ENCODE data around the gene TMEM134.
"Not testable (repeated sequence)": the region's sequence is repeated elsewhere in the genome, so short reads cannot be mapped to it uniquely, and the experiment has no call there.

Gene TMEM134

DNA sequence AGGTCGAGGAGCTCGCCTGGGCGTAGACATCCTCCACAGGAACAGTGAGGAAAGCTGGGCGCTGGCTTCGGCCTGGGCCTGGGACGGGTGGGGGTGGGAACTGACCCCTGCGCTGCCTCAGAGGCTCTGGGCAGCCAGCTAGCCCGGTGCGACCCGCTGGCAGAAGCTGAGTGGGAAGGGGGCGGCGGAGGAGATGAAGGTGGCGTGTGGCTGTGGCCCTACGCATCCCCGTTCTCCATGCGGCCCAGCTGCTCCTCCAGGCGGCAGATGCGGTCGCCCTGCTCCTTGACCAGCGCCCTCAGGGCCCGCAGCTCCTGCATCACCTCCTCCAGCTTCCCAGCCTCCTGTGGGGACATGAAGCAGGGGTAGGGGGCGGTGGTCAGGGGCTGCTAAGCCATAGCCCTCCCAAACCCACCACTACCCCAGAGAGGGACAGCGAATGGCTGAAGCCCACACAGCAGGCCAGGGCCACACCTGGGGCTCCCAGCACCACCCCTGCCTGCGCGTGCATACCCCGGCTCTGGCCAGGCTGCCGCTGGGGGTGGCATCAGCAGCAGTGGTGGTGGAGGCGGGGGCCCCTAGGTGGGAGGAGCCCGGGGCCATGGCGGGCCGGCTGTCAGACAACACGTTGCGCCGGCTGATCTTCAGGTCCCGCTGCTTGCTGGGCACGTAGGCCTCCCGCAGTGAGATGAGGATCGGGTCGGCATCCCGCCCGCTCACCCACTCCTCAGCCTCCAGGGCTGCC lies 30.7 kb downstream of the TMEM134 start:
- DNase-seq (ENCODE audit: low read depth in 2 of 2), result peak; percentile 56 to 72

- DNase-seq (ENCODE audit: low read depth in 2 of 2), result no peak
Observed at GRCh38 chr11:67437809-67438157, 31.3 kb downstream of the TMEM134 start.

GRCh38 chr11:67437082-67437808 lies 31.8 kb downstream of the TMEM134 start, which contains the start of gene PTPRCAP:
TSS of gene PTPRCAP (minus strand) at chr11:67437682. CDS start at chr11:67437619, 63 bp downstream.
- DNase-seq (ENCODE audit: low read depth in 2 of 2), result peak; percentile 66 to 70

DNA sequence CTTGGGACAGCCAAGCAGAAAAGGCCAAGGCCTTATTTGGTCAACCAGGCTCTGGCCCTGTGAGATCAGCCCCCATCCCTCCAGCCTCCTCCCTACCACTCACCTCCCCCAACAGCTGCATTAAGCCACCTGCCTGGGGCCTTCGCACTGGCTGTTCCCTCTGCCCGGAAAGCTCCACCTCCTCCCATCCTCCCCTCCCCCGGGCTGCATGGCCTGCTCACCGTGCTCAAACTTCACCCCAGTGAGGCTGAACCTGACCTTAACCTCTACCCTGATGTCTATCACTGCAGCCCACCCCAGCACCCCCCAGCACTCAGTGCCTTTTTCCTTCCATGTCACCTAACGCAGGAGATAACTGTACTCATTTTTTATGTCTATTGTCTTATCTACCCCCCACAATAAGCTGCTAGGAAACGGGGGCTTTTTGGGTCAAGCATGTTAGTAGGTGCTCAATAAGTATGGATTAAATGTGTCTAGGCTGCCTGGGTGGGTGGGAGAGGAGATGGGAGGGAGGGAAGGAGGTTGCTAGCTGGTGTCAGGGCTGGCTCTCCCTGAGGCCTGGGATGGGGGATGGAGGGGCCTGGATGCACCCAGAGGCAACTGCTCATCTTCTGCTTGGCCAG lies 32.5 kb downstream of the TMEM134 start:
- peak; percentile 49 to 68 for DNase-seq (ENCODE audit: low read depth in 2 of 2)

DNA sequence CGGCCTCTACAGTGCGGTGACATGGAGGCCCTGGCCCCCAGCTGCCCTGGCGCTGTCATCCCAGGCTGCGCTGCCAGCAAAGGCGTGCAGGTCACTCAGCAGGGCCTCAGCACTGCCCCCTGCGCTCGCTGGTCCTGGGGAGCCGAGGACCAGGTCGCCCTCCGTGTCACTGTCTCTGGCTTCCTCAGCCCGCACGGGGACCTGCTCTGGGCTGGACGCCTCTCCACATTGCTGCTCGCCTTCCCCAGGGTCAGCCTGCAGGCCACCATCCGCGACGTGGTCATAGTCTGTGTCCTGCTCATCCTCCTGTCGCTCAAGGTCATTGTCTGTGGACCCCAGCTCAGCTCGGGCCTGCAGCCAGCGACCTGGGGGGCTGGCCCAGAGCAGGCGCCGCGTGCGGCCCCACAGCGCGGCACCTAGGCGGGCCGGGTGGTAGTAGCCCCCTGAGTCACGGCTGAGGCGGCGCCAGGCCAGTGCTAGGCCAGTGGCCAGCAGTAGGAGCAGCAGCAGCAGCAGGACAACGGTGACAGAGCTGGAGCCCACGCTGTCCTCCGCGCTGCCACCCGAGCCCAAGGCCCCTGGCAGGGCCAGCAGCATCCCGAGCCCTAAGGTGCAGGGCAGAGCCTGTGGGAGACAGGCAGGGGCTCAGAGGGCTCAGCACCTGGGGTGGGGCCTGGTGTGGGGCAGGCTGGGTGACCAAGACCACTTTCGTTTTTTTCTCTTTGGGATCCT lies 33.2 kb downstream of the TMEM134 start:
- DNase-seq (ENCODE audit: low read depth in 2 of 2), result no peak

GRCh38 chr11:67435031-67435726 lies 33.9 kb downstream of the TMEM134 start:
- no peak for DNase-seq (ENCODE audit: low read depth in 2 of 2)

DNA sequence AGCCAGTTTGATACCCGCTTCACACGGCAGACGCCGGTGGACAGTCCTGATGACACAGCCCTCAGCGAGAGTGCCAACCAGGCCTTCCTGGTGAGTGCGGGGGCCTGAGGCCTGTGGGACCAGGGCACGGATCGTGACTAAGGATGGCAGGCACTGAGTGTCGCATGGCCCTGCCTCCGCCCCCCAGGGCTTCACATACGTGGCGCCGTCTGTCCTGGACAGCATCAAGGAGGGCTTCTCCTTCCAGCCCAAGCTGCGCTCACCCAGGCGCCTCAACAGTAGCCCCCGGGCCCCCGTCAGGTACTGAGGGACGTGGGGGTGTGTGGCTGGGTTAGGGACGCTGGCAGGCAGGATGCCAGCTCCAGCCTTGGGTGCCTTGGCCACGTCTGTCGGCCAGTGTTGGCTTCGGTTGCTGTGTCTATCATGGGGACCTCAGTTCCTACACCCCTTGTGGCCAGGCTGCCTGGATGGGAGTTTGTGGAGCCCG lies 34.6 kb downstream of the TMEM134 start:
- DNase-seq (ENCODE audit: low read depth in 2 of 2), result no peak

- DNase-seq (ENCODE audit: low read depth in 2 of 2), result no peak
Observed at GRCh38 chr11:67433536-67434394, 35.3 kb downstream of the TMEM134 start.

DNA sequence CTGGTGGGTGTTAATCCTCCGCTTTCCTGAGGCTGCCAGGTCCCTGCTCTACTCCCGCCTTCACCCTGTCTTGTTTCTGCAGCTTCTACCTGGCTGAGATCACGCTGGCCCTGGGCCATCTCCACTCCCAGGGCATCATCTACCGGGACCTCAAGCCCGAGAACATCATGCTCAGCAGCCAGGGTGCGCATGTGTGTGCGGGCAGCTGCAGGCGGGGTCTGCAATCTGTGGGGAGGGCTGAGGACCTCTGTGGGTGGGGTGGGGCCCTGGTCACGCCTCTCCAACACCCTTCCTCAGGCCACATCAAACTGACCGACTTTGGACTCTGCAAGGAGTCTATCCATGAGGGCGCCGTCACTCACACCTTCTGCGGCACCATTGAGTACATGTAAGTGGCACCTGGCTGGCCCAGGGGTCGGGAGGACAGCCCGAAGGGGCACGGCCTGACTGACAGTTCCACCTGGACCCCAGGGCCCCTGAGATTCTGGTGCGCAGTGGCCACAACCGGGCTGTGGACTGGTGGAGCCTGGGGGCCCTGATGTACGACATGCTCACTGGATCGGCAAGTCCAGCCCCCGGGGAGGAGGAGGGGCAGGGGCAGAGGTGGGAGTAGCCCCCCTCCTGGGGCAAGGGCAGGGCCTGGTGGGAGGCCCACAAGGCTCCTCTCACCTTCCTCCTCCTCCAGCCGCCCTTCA lies 36.2 kb downstream of the TMEM134 start:
- no peak for DNase-seq (ENCODE audit: low read depth in 2 of 2)

- no peak for DNase-seq (ENCODE audit: low read depth in 2 of 2)
Observed at GRCh38 chr11:67431346-67432249, 37.5 kb downstream of the TMEM134 start.

DNA sequence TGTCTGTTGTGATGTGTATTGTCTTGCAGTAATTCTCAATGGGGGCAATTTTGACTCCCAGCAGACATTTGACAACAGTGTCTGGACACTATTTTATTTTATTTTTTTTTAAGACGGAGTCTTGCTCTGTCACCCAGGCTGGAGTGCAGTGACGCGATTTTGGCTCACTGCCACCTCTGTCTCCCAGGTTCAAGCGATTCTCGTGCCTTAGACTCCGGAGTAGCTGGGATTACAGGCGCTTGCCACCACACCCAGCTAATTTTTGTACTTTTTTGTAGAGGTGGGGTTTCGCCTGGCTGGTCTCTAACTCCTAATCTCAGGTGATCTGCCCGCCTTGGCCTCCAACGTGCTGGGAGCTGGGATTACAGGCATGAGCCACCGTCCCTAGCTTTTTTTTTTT lies 39.3 kb downstream of the TMEM134 start:
- no peak for DNase-seq (ENCODE audit: low read depth in 2 of 2)

GRCh38 chr11:67429038-67429668 lies 39.9 kb downstream of the TMEM134 start:
- DNase-seq (ENCODE audit: low read depth in 2 of 2), result no peak

DNA sequence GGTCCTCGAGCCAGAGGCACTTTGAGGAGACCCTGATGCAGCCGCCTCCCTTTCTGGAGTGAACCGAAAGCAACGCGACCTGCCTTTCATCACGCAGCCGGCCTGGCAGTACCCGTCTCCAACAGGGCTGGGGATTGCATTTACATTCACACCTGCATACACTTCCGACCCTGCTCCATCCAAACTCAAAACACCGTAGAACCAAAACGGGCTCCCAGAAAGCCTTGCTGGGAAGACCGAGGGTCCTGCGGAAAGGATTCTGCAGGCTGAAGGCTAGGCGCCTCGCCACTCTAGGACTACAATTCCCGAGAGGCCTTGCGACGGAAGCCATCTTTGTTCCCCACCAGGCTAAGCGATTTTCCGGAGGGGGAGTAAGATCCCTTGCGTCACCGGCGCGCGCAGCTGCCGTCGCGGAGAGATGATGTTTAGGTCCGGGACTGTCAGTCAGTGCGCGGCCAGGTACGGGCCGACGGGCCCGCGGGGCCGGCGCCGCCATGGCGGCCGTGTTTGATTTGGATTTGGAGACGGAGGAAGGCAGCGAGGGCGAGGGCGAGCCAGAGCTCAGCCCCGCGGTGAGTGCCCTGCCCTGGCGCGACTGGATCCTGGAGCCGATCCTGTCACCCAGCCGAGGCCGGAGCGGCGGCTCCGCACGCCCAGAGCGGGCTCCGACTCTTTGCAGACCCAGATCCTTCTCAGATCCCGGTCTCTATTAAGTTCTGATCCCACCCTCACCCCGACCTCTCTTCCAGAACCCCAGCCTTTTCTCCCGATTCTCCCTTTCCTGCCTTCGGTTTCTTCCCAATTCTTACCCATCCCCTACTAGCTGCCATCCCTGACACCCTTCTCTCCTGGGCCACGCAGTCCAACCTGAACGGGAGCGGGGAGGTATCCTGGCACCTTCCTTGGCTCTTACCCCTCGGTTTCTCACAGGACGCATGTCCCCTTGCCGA lies 40.7 kb downstream of the TMEM134 start, which contains the start of gene RPS6KB2:
RPS6KB2 (plus strand) TSS at position 443 of the 950 bp plus-strand sequence; CDS start at position 495, 52 bp downstream.
- DNase-seq (ENCODE audit: low read depth in 2 of 2), result peak; percentile 99

GRCh38 chr11:67427364-67427859 lies 41.6 kb downstream of the TMEM134 start:
- not testable (repeated sequence) for DNase-seq (ENCODE audit: low read depth in 2 of 2)

- DNase-seq (ENCODE audit: low read depth in 2 of 2), result no peak
Observed at GRCh38 chr11:67423891-67424613, 45.0 kb downstream of the TMEM134 start.

GRCh38 chr11:67423466-67423865 lies 45.6 kb downstream of the TMEM134 start:
- DNase-seq (ENCODE audit: low read depth in 2 of 2), result no peak

Data from stimulated activated CD4-positive, alpha-beta T cell treated with anti-CD3 and anti-CD28 coated beads, Interleukin-1b, Interleukin-23, amount 100 ng/mL, for 4 hours (primary cell).